ENCODE measurements around the gene ETV6.

GRCh38 chr12:11757095-11757494 lies 107.6 kb downstream of the ETV6 start:
- TF ChIP-seq CTCF (IDR thresholded peaks at IDR 0.05) (no peak), ZFX (IDR thresholded peaks at IDR 0.05; ENCODE audit: borderline replicate concordance) (no peak)
